Measurements from ENCODE around the gene KIF5A. TPM values are rescaled to one million over a fixed set of nuclear protein-coding genes. Genes with fewer than 3 reads are reported as not detected.

Gene KIF5A
- total RNA-seq, 1 donor = 0.36 TPM

- no peak overlapping the region for H2AFZ ChIP-seq (ENCODE audit: low read length)
- no peaks in the 10 kb centered on the region for H3K4me1 ChIP-seq (ENCODE audit: insufficient read depth, low read length)
- no peak overlapping the region for H3K4me3 ChIP-seq (ENCODE audit: insufficient read depth, low read length)
- no peak for TF ChIP-seq CTCF (IDR thresholded peaks at IDR 0.05; ENCODE audit: extremely low read depth, low read depth, low read length)
- H4K20me1 ChIP-seq (ENCODE audit: insufficient read depth, low read length) = no peaks in the 10 kb centered on the region
- no peaks in the 10 kb centered on the region for H3K27me3 ChIP-seq (ENCODE audit: insufficient read depth, low read length)
- no peak for DNase-seq (ENCODE audit: insufficient read length, low spot score, missing footprints)
- H3K27ac ChIP-seq (ENCODE audit: low read depth, low read length) = no peak overlapping the region
- H3K36me3 ChIP-seq (ENCODE audit: insufficient read depth, low read length) = no peaks in the 10 kb centered on the region
- no peaks in the 10 kb centered on the region for H3K9me3 ChIP-seq (ENCODE audit: low read depth, low read length)
- H3K79me2 ChIP-seq (ENCODE audit: insufficient read depth, low read length) = no peaks in the 10 kb centered on the region
- H3K4me2 ChIP-seq (ENCODE audit: insufficient read depth, low read length) = no peak overlapping the region
Observed at GRCh38 chr12:57577981-57578758, 28.3 kb downstream of the KIF5A start.

GRCh38 chr12:57579011-57579410 lies 29.2 kb downstream of the KIF5A start:
- Histone ChIP-seq H3K9me3 (ENCODE audit: low read depth, low read length) (no peaks in the 10 kb centered on the region), H3K36me3 (ENCODE audit: insufficient read depth, low read length) (no peaks in the 10 kb centered on the region), H3K4me3 (ENCODE audit: insufficient read depth, low read length) (no peak overlapping the region), H3K27me3 (ENCODE audit: insufficient read depth, low read length) (no peaks in the 10 kb centered on the region), H4K20me1 (ENCODE audit: insufficient read depth, low read length) (no peaks in the 10 kb centered on the region), H3K4me2 (ENCODE audit: insufficient read depth, low read length) (no peak overlapping the region), H2AFZ (ENCODE audit: low read length) (no peak overlapping the region), H3K27ac (ENCODE audit: low read depth, low read length) (no peak overlapping the region), H3K4me1 (ENCODE audit: insufficient read depth, low read length) (no peaks in the 10 kb centered on the region), H3K79me2 (ENCODE audit: insufficient read depth, low read length) (no peaks in the 10 kb centered on the region)
- no peak for DNase-seq (ENCODE audit: insufficient read length, low spot score, missing footprints)
- no peak for TF ChIP-seq CTCF (IDR thresholded peaks at IDR 0.05; ENCODE audit: extremely low read depth, low read depth, low read length)

GRCh38 chr12:57579677-57580465 lies 30.0 kb downstream of the KIF5A start:
- Histone ChIP-seq H3K27ac (ENCODE audit: low read depth, low read length) (no peak overlapping the region), H3K9me3 (ENCODE audit: low read depth, low read length) (no peaks in the 10 kb centered on the region)

More at GRCh38 chr12:57579677-57580465, 30.0 kb downstream of the KIF5A start:
- Histone ChIP-seq H3K79me2 (ENCODE audit: insufficient read depth, low read length) (no peaks in the 10 kb centered on the region), H4K20me1 (ENCODE audit: insufficient read depth, low read length) (no peaks in the 10 kb centered on the region), H3K36me3 (ENCODE audit: insufficient read depth, low read length) (no peaks in the 10 kb centered on the region), H3K4me1 (ENCODE audit: insufficient read depth, low read length) (no peaks in the 10 kb centered on the region), H3K4me3 (ENCODE audit: insufficient read depth, low read length) (no peak overlapping the region), H2AFZ (ENCODE audit: low read length) (no peak overlapping the region), H3K27me3 (ENCODE audit: insufficient read depth, low read length) (peaks cover 3% of the 10 kb centered on the region), H3K4me2 (ENCODE audit: insufficient read depth, low read length) (no peak overlapping the region)
- no peak for DNase-seq (ENCODE audit: insufficient read length, low spot score, missing footprints)
- no peak for TF ChIP-seq CTCF (IDR thresholded peaks at IDR 0.05; ENCODE audit: extremely low read depth, low read depth, low read length)
